H9 (cell line): Measurements from ENCODE around the gene ZNF423. TPM values are rescaled to one million over a fixed set of nuclear protein-coding genes. Genes with fewer than 3 reads are reported as not detected.

Experiments used
- DNase-seq: peaks from one replicate; pipeline ENCODE4 v3.0.0-alpha.2; 2017
- H2AFZ ChIP-seq: one replicate; pipeline ENCODE4 v1.6.1; 2013; ENCODE audit warnings: mild to moderate bottlenecking, low read length, control low read depth, moderate library complexity
- H2AK5ac ChIP-seq: 2 replicates; pipeline ENCODE4 v1.6.1; 2013; ENCODE audit warnings: low read length, control low read depth, mixed read lengths; ENCODE audit not compliant: insufficient read length
- H2BK120ac ChIP-seq: one replicate; pipeline ENCODE4 v1.6.1; 2013; ENCODE audit warnings: low read depth, mild to moderate bottlenecking, low read length, control low read depth, inconsistent platforms; ENCODE audit not compliant: poor library complexity, severe bottlenecking
- H2BK12ac ChIP-seq: 2 replicates; pipeline ENCODE4 v1.6.1; 2013; ENCODE audit warnings: low read length, control low read depth, mixed read lengths, low read depth; ENCODE audit not compliant: insufficient read length
- H2BK15ac ChIP-seq: 2 replicates; pipeline ENCODE4 v1.6.1; 2013; ENCODE audit warnings: low read depth, low read length, control low read depth
- H2BK20ac ChIP-seq: one replicate; pipeline ENCODE4 v1.6.1; 2013; ENCODE audit warnings: low read depth, mild to moderate bottlenecking, low read length, control low read depth, inconsistent platforms; ENCODE audit not compliant: poor library complexity, severe bottlenecking
- H2BK5ac ChIP-seq: 2 replicates; pipeline ENCODE4 v1.6.1; 2013; ENCODE audit warnings: low read length, control low read depth, mixed read lengths; ENCODE audit not compliant: insufficient read length
- H3K14ac ChIP-seq: 2 replicates; pipeline ENCODE4 v1.6.1; 2013; ENCODE audit warnings: low read length, control low read depth; ENCODE audit not compliant: insufficient read depth
- H3K18ac ChIP-seq: 2 replicates; pipeline ENCODE4 v1.6.1; 2013; ENCODE audit warnings: low read depth, mild to moderate bottlenecking, mixed read lengths, low read length, control low read depth; ENCODE audit not compliant: insufficient read length
- H3K23ac ChIP-seq: 2 replicates; pipeline ENCODE4 v1.6.1; 2013; ENCODE audit warnings: low read length, control low read depth, mixed read lengths, low read depth; ENCODE audit not compliant: insufficient read length
- H3K23me2 ChIP-seq: 2 replicates; pipeline ENCODE4 v1.6.1; 2013; ENCODE audit warnings: low read depth, mild to moderate bottlenecking, mixed read lengths, low read length, control low read depth; ENCODE audit not compliant: insufficient read length, poor library complexity, severe bottlenecking
- H3K27ac ChIP-seq: 2 replicates; pipeline ENCODE4 v1.5.1; 2013; ENCODE audit warnings: low read length, control low read depth, mixed read lengths, low read depth; ENCODE audit not compliant: insufficient read length
- H3K27me3 ChIP-seq: 2 replicates; pipeline ENCODE4 v1.6.1; 2013; ENCODE audit warnings: low read length, control low read depth, inconsistent platforms; ENCODE audit not compliant: insufficient read depth
- H3K4ac ChIP-seq: 2 replicates; pipeline ENCODE4 v1.6.1; 2013; ENCODE audit warnings: low read depth, mild to moderate bottlenecking, control low read depth, inconsistent platforms, low read length, moderate library complexity
- H3K4me1 ChIP-seq: 2 replicates; pipeline ENCODE4 v1.6.1; 2013; ENCODE audit warnings: low read length, control low read depth, inconsistent platforms; ENCODE audit not compliant: insufficient read depth
- H3K4me2 ChIP-seq: 2 replicates; pipeline ENCODE4 v1.6.1; 2013; ENCODE audit warnings: low read length, control low read depth, mixed read lengths; ENCODE audit not compliant: insufficient read length, insufficient read depth
- H3K56ac ChIP-seq: 2 replicates; pipeline ENCODE4 v1.6.1; 2013; ENCODE audit warnings: low read depth, mild to moderate bottlenecking, mixed read lengths, low read length, control low read depth; ENCODE audit not compliant: insufficient read length
- H3K79me1 ChIP-seq: 2 replicates; pipeline ENCODE4 v1.6.1; 2013; ENCODE audit warnings: low read depth, mild to moderate bottlenecking, moderate library complexity, low read length, control low read depth, inconsistent platforms; ENCODE audit not compliant: insufficient read depth, poor library complexity, severe bottlenecking
- H3K79me2 ChIP-seq: 2 replicates; pipeline ENCODE4 v1.6.1; 2013; ENCODE audit warnings: low read length, control low read depth, inconsistent platforms; ENCODE audit not compliant: insufficient read depth
- H3K9ac ChIP-seq: 2 replicates; pipeline ENCODE4 v1.6.1; 2013; ENCODE audit warnings: low read length, control low read depth, mixed read lengths; ENCODE audit not compliant: insufficient read length; ENCODE audit errors: extremely low read depth
- H3K9me3 ChIP-seq: one replicate; pipeline ENCODE4 v1.6.1; 2013; ENCODE audit warnings: low read depth, low read length, inconsistent platforms; ENCODE audit not compliant: control insufficient read depth
- H3T11ph ChIP-seq: one replicate; pipeline ENCODE4 v1.6.1; 2013; ENCODE audit warnings: mild to moderate bottlenecking, low read length, control low read depth, inconsistent platforms
- H4K20me1 ChIP-seq: one replicate; pipeline ENCODE4 v1.6.1; 2013; ENCODE audit not compliant: control insufficient read depth, insufficient read length, insufficient read depth
- H4K5ac ChIP-seq: 2 replicates; pipeline ENCODE4 v1.6.1; 2013; ENCODE audit warnings: low read depth, mild to moderate bottlenecking, mixed read lengths, low read length, control low read depth; ENCODE audit not compliant: insufficient read length
- H4K8ac ChIP-seq: replicated peaks from 2 replicates; pipeline ENCODE4 v1.6.1; 2013; ENCODE audit warnings: low read length, control low read depth, mixed read lengths, low read depth; ENCODE audit not compliant: insufficient read length
- H4K91ac ChIP-seq: 2 replicates; pipeline ENCODE4 v1.6.1; 2013; ENCODE audit warnings: low read depth, mild to moderate bottlenecking, moderate library complexity, mixed read lengths, low read length, control low read depth; ENCODE audit not compliant: insufficient read length
- H3K27ac Mint-ChIP-seq, 3 experiments: 2 replicates in 2 of 3; 3 replicates in 1 of 3; pipeline ENCODE4 v1.8.0; 2020 to 2021; ENCODE audit warnings: mixed read lengths in 3 of 3, mild to moderate bottlenecking in 1 of 3, moderate library complexity in 1 of 3
- H3K27me3 Mint-ChIP-seq: 2 replicates; pipeline ENCODE4 v1.8.0; 2021; ENCODE audit warnings: low read depth, mild to moderate bottlenecking, moderate library complexity, mixed read lengths
- H3K36me3 Mint-ChIP-seq, 3 experiments: 2 replicates in 2 of 3; 3 replicates in 1 of 3; pipeline ENCODE4 v1.8.0; 2020 to 2021; ENCODE audit warnings: low read depth in 3 of 3, mixed read lengths in 3 of 3; ENCODE audit not compliant: insufficient read depth in 1 of 3
- H3K4me1 Mint-ChIP-seq, 2 experiments: 2 replicates each; pipeline ENCODE4 v1.8.0; 2020; ENCODE audit warnings: mixed read lengths in 2 of 2
- H3K4me3 Mint-ChIP-seq, 2 experiments: 2 replicates in 1 of 2; 3 replicates in 1 of 2; pipeline ENCODE4 v1.8.0; 2020 to 2021; ENCODE audit warnings: mild to moderate bottlenecking in 2 of 2, mixed read lengths in 2 of 2, moderate library complexity in 1 of 2
- H3K9me3 Mint-ChIP-seq, 2 experiments: 2 replicates in 1 of 2; 3 replicates in 1 of 2; pipeline ENCODE4 v1.8.0; 2020; ENCODE audit warnings: mild to moderate bottlenecking in 2 of 2, mixed read lengths in 2 of 2, moderate library complexity in 1 of 2
- WGBS: extraction: QIAGEN DNeasy Blood & Tissue Kit; methylation state at CpG from one replicate; pipeline ENCODE4 v1.1.7; 2013; ENCODE audit warnings: missing lambda C conversion rate, low lambda C conversion rate, mixed read lengths; ENCODE audit not compliant: insufficient read length; ENCODE audit errors: extremely low coverage; 5-methylcytosine and 5-hydroxymethylcytosine counted together
- total RNA-seq: library from RNA; stranded (reverse); gene quantifications from 2 replicates; pipeline ENCODE4 v1.2.1, GENCODE V29; 2021
- TF ChIP-seq, protein P1 (sequence below): fragments of 200-600 bp; sonication (generic); conservative IDR thresholded peaks from 3 replicates; pipeline ENCODE4 v1.8.0; 2021; ENCODE audit warnings: antibody characterized with exemption, mild to moderate bottlenecking

ZNF423 gene
- total RNA-seq, 1 experiment from 2014 or later: 51.5 TPM

GRCh38 chr16:49505556-49505955 is 350.4 kb downstream of the ZNF423 start:
- H4K8ac ChIP-seq: no peak overlapping the region
- no peaks in the 10 kb centered on the region for H3K4me1 ChIP-seq
- H4K5ac ChIP-seq: no peak overlapping the region
- no peak overlapping the region for H2BK15ac ChIP-seq
- H3K14ac ChIP-seq: no peak overlapping the region
- Mint-ChIP-seq H3K9me3 (no peaks in the 10 kb centered on the region), H3K36me3 (peaks cover 0 to 6% (median 2%) of the 10 kb centered on the region in 3 experiments; a peak in 2 of 7 replicates), H3K27me3 (no peaks in the 10 kb centered on the region), H3K4me3 (no peak overlapping the region), H3K27ac (no peak overlapping the region), H3K4me1 (no peaks in the 10 kb centered on the region)
- H4K91ac ChIP-seq: no peak overlapping the region
- H2BK5ac ChIP-seq: no peak overlapping the region
- no peak overlapping the region for H3K9ac ChIP-seq
- DNase-seq: no peak
- H3K9me3 ChIP-seq: no peaks in the 10 kb centered on the region
- H2AK5ac ChIP-seq: no peak overlapping the region
- H2AFZ ChIP-seq: no peak overlapping the region
- no peak overlapping the region for H3K23ac ChIP-seq
- TF ChIP-seq, protein P1, sequence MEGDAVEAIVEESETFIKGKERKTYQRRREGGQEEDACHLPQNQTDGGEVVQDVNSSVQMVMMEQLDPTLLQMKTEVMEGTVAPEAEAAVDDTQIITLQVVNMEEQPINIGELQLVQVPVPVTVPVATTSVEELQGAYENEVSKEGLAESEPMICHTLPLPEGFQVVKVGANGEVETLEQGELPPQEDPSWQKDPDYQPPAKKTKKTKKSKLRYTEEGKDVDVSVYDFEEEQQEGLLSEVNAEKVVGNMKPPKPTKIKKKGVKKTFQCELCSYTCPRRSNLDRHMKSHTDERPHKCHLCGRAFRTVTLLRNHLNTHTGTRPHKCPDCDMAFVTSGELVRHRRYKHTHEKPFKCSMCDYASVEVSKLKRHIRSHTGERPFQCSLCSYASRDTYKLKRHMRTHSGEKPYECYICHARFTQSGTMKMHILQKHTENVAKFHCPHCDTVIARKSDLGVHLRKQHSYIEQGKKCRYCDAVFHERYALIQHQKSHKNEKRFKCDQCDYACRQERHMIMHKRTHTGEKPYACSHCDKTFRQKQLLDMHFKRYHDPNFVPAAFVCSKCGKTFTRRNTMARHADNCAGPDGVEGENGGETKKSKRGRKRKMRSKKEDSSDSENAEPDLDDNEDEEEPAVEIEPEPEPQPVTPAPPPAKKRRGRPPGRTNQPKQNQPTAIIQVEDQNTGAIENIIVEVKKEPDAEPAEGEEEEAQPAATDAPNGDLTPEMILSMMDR: no peak
- WGBS: no CpG with 5 or more reads among the region's 6 CpGs
- no peak overlapping the region for H2BK12ac ChIP-seq
- H3T11ph ChIP-seq: no peak overlapping the region
- H3K56ac ChIP-seq: no peak overlapping the region
- no peaks in the 10 kb centered on the region for H3K79me1 ChIP-seq
- H3K4me2 ChIP-seq: no peak overlapping the region
- H2BK20ac ChIP-seq: no peak overlapping the region
- H3K27me3 ChIP-seq: no peaks in the 10 kb centered on the region
- H3K27ac ChIP-seq: no peak overlapping the region
- H3K79me2 ChIP-seq: no peaks in the 10 kb centered on the region
- H2BK120ac ChIP-seq: no peak overlapping the region
- no peak overlapping the region for H3K18ac ChIP-seq
- peaks cover 2% of the 10 kb centered on the region for H4K20me1 ChIP-seq
- H3K4ac ChIP-seq: no peak overlapping the region
- no peaks in the 10 kb centered on the region for H3K23me2 ChIP-seq
